ENCODE results near the gene DEPP1. TPM values are rescaled to one million over a fixed set of nuclear protein-coding genes. Genes with fewer than 3 reads are reported as not detected.
A peak's percentile ranks its signal among the peaks of the same experiment; 100 is the strongest.

The DEPP1 gene
- total and polyA plus RNA-seq, 2 donors (not counting 1 experiment from before 2014, with no cell fraction given), result not detected

- no peak overlapping the region for H2AFZ ChIP-seq (ENCODE audit: insufficient read depth, low read depth, low read length, poor library complexity, severe bottlenecking)
- H3K9me3 ChIP-seq (ENCODE audit: control extremely low read depth in 1 of 3, control insufficient read depth in 2 of 3, insufficient read depth in 1 of 3, low read length in 2 of 3), result no peaks in the 10 kb centered on the region
- H3K27ac ChIP-seq (ENCODE audit: low read length in 2 of 2), result no peak overlapping the region
- H3K9ac ChIP-seq (ENCODE audit: low read length), result no peak overlapping the region
- intact Hi-C loops (cut with micrococcal nuclease), result no loop called here
- no peaks in the 10 kb centered on the region for H3K27me3 ChIP-seq (replicated peaks in 1 of 4; ENCODE audit: control extremely low read depth in 1 of 4, control insufficient read depth in 3 of 4, insufficient read depth in 4 of 4, low read length in 3 of 4)
- no peak for TF ChIP-seq EZH2 (IDR thresholded peaks at IDR 0.05; ENCODE audit: borderline replicate concordance, insufficient read depth, low read depth, low read length, poor library complexity, severe bottlenecking)
- no peak for TF ChIP-seq CTCF (IDR thresholded peaks at IDR 0.05)
- no peaks in the 10 kb centered on the region for H3K27me3 Mint-ChIP-seq
- H3K36me3 ChIP-seq (replicated peaks in 1 of 2; ENCODE audit: control extremely low read depth in 1 of 2, control insufficient read depth in 1 of 2, extremely low read depth in 1 of 2, insufficient read depth in 2 of 2, low read length in 1 of 2), result no peaks in the 10 kb centered on the region
- POLR2A ChIA-PET, result no interaction called here
- H4K20me1 ChIP-seq (ENCODE audit: control insufficient read depth, insufficient read depth, low read length, poor library complexity, severe bottlenecking), result no peaks in the 10 kb centered on the region
- H3K27ac Mint-ChIP-seq, result peak overlapping the region; percentile 13
- H3K4me1 ChIP-seq (ENCODE audit: control insufficient read depth in 2 of 2, insufficient read depth in 2 of 2, low read length in 2 of 2), result peaks cover 45 to 63% of the 10 kb centered on the region in 2 donors
- ATAC-seq (ENCODE audit: low read depth), result peak; percentile 65
- DNase-seq, result peak; percentile 50
- peak overlapping the region; percentile 18 for H3K4me2 ChIP-seq (replicated peaks; ENCODE audit: low read depth, low read length, poor library complexity, severe bottlenecking)
- CTCF ChIA-PET, result interaction anchor here (0.9 to 4.2 kb wide), 3 partner anchors 9 to 36 kb away, joined by 3 to 24 read pairs (median 3); no protein-coding TSS in a partner anchor
- H3K9me3 Mint-ChIP-seq (ENCODE audit: insufficient read depth), result no peaks in the 10 kb centered on the region
- 3% methylated on average over 3 of the region's 3 CpGs for WGBS (ENCODE audit: insufficient coverage)
- no peaks in the 10 kb centered on the region for H3K79me2 ChIP-seq (ENCODE audit: control insufficient read depth, insufficient read depth, low read length)
- H3K4me3 ChIP-seq (ENCODE audit: control extremely low read depth in 1 of 5, extremely low read depth in 1 of 5, insufficient read depth in 1 of 5, low read depth in 2 of 5, low read length in 4 of 5), result no peak overlapping the region
- no peak overlapping the region for H3K4me3 Mint-ChIP-seq
- H3K4me1 Mint-ChIP-seq, result peaks cover 64% of the 10 kb centered on the region
These were observed 10.5 kb downstream of the DEPP1 start for GRCh38 chr10:44968091-44968490.

GRCh38 chr10:44967616-44968015 is 11.0 kb downstream of the DEPP1 start:
- Histone ChIP-seq H3K27me3 (replicated peaks in 1 of 4; ENCODE audit: control extremely low read depth in 1 of 4, control insufficient read depth in 3 of 4, insufficient read depth in 4 of 4, low read length in 3 of 4) (no peaks in the 10 kb centered on the region), H4K20me1 (ENCODE audit: control insufficient read depth, insufficient read depth, low read length, poor library complexity, severe bottlenecking) (no peaks in the 10 kb centered on the region), H3K4me1 (ENCODE audit: control insufficient read depth in 2 of 2, insufficient read depth in 2 of 2, low read length in 2 of 2) (peaks cover 46 to 63% of the 10 kb centered on the region in 2 donors), H3K4me3 (ENCODE audit: control extremely low read depth in 1 of 5, extremely low read depth in 1 of 5, insufficient read depth in 1 of 5, low read depth in 2 of 5, low read length in 4 of 5) (no peak overlapping the region), H3K4me2 (replicated peaks; ENCODE audit: low read depth, low read length, poor library complexity, severe bottlenecking) (peak overlapping the region; percentile 18), H3K9me3 (ENCODE audit: control extremely low read depth in 1 of 3, control insufficient read depth in 2 of 3, insufficient read depth in 1 of 3, low read length in 2 of 3) (no peaks in the 10 kb centered on the region), H3K36me3 (replicated peaks in 1 of 2; ENCODE audit: control extremely low read depth in 1 of 2, control insufficient read depth in 1 of 2, extremely low read depth in 1 of 2, insufficient read depth in 2 of 2, low read length in 1 of 2) (no peaks in the 10 kb centered on the region), H2AFZ (ENCODE audit: insufficient read depth, low read depth, low read length, poor library complexity, severe bottlenecking) (peak overlapping the region; percentile 13), H3K27ac (ENCODE audit: low read length in 2 of 2) (no peak overlapping the region), H3K9ac (ENCODE audit: low read length) (no peak overlapping the region), H3K79me2 (ENCODE audit: control insufficient read depth, insufficient read depth, low read length) (no peaks in the 10 kb centered on the region)
- H3K27me3 Mint-ChIP-seq, result no peaks in the 10 kb centered on the region
- no peak overlapping the region for H3K4me3 Mint-ChIP-seq
- ATAC-seq (ENCODE audit: low read depth), result no peak
- H3K9me3 Mint-ChIP-seq (ENCODE audit: insufficient read depth), result no peaks in the 10 kb centered on the region
- DNase-seq, result no peak
- peak overlapping the region; percentile 13 for H3K27ac Mint-ChIP-seq
- intact Hi-C loops (cut with micrococcal nuclease), result no loop called here
- POLR2A ChIA-PET, result no interaction called here
- WGBS (ENCODE audit: insufficient coverage), result 20% methylated on average over 1 of the region's 4 CpGs
- CTCF ChIA-PET, result interaction anchor here (4.2 kb wide), 1 partner anchor 35 kb away, joined by 24 read pairs; no protein-coding TSS in a partner anchor
- H3K4me1 Mint-ChIP-seq, result peaks cover 65% of the 10 kb centered on the region
- no peak for TF ChIP-seq CTCF (IDR thresholded peaks at IDR 0.05)
